ENCODE data around the gene DHRS13.

DHRS13 gene

GRCh38 chr17:28857905-28858800 is 44.7 kb downstream of the DHRS13 start:
- no peak for DNase-seq (ENCODE audit: low read depth)

GRCh38 chr17:28856028-28856574 is 46.8 kb downstream of the DHRS13 start:
- DNase-seq (ENCODE audit: low read depth), result no peak

GRCh38 chr17:28855336-28855679 is 47.6 kb downstream of the DHRS13 start:
- no peak for DNase-seq (ENCODE audit: low read depth)

- DNase-seq (ENCODE audit: low read depth), result peak; percentile 57
Observed at GRCh38 chr17:28854457-28855335, 48.2 kb downstream of the DHRS13 start, which contains the start of gene ERAL1. Gene ERAL1 (plus strand): TSS chr17:28855016. CDS start chr17:28855035, 19 bp downstream.

- DNase-seq (ENCODE audit: low read depth), result no peak
Observed at GRCh38 chr17:28853295-28853694, 49.6 kb downstream of the DHRS13 start.

GRCh38 chr17:28849281-28849680 is 53.6 kb downstream of the DHRS13 start:
- no peak for DNase-seq (ENCODE audit: low read depth)

- peak; percentile 31 for DNase-seq (ENCODE audit: low read depth)
Observed at GRCh38 chr17:28848667-28849066, 54.2 kb downstream of the DHRS13 start.

Measured in stimulated activated CD8-positive, alpha-beta memory T cell treated with anti-CD3 and anti-CD28 coated beads, Interleukin-15, amount 100 ng/mL, for 1 hour (primary cell).